ENCODE data around the gene VRK1. TPM values are rescaled to one million over a fixed set of nuclear protein-coding genes. Genes with fewer than 3 reads are reported as not detected.

The VRK1 gene
- polyA plus RNA-seq, 3 donors, result 5.5 to 14.3 (median 13.2) TPM

DNA sequence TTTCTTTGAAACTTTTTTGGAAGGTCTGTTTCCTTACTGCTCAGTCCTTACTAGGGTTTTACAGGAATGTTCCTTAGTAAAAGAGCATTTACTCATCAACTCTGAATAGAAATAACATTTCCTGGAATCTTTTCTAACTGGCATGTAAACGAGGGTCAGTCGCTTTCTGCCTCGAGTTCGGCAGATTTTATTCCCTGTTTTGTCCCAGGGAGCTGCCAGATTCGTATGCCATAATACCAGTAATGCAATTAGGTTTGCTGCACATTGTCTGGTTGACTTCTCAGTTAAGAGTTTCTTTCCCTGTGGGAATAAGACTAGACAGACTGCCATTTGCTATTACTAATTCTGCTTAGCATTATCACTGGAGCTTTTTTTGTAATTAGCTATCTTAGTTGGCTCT is 91.9 kb downstream of the VRK1 start:
- H3K4me3 Mint-ChIP-seq, result no peak overlapping the region
- H3K4me1 Mint-ChIP-seq, result no peaks in the 10 kb centered on the region

DNA sequence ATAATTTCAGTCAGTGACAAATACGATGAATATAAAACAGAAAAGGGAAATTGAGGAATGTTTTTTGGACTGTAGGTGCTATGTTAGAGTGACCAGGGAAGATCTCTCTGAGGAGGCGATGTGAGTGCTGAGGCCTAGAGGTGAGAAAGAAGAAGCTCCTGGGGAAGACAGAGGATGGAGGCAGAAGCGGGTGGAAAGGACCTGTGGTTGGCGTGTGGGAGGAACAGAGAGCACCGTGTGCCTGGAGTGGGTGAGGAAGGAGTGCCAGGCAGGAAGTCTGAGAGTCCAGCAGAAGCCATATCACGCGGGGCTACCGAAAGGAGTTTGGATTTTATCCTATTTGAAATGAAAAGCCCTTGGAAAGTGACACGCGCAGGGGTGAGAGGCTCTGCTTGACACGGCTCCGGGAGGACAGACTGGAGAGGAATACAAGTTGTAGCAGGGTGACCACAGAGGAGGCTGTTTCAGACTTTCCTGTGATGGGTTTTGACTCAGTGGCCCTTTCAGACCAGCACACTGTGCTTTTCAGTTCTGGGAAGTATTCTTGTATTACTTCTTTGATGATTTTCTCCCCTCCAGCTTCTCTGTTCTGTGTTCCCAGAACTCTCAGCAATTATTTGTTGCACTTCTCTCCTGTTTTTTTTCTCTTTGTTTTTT is 96.9 kb downstream of the VRK1 start:
- Histone ChIP-seq H3K9ac (ENCODE audit: insufficient read depth, low read length, poor library complexity, severe bottlenecking) (no peak overlapping the region), H3K36me3 (replicated peaks in 1 of 2; ENCODE audit: control insufficient read depth in 1 of 2, insufficient read depth in 2 of 2, low read length in 2 of 2) (no peaks in the 10 kb centered on the region), H3K27ac (ENCODE audit: low read depth in 1 of 2, low read length in 2 of 2) (no peak overlapping the region), H3K4me1 (ENCODE audit: control insufficient read depth in 1 of 2, insufficient read depth in 2 of 2, low read length in 2 of 2) (no peaks in the 10 kb centered on the region), H2AFZ (ENCODE audit: insufficient read depth, low read depth, low read length, poor library complexity, severe bottlenecking) (no peak overlapping the region), H3K27me3 (ENCODE audit: control insufficient read depth in 2 of 2, insufficient read depth in 2 of 2, low read length in 2 of 2) (no peaks in the 10 kb centered on the region), H3K4me3 (replicated peaks in 1 of 3; ENCODE audit: low read depth in 2 of 3, low read length in 3 of 3) (no peak overlapping the region), H4K20me1 (ENCODE audit: insufficient read depth, low read length) (no peaks in the 10 kb centered on the region), H3K4me2 (replicated peaks; ENCODE audit: extremely low read depth, low read length, poor library complexity, severe bottlenecking) (no peak overlapping the region), H3K79me2 (ENCODE audit: insufficient read depth, low read length) (no peaks in the 10 kb centered on the region), H3K9me3 (replicated peaks in 1 of 2; ENCODE audit: control insufficient read depth in 1 of 2, insufficient read depth in 1 of 2, low read length in 2 of 2) (no peaks in the 10 kb centered on the region)
- WGBS (ENCODE audit: insufficient coverage), result 86% methylated on average over 12 of the region's 12 CpGs
- no peaks in the 10 kb centered on the region for H3K27me3 Mint-ChIP-seq (ENCODE audit: low read depth in 3 of 3)
- no peaks in the 10 kb centered on the region for H3K4me1 Mint-ChIP-seq
- H3K9me3 Mint-ChIP-seq, result peaks cover 0 to 1% (median 0%) of the 10 kb centered on the region in 7 donors
- H3K36me3 Mint-ChIP-seq, result peaks cover 14 to 23% of the 10 kb centered on the region in 2 donors
- no peak overlapping the region for H3K4me3 Mint-ChIP-seq
- intact Hi-C loops (cut with micrococcal nuclease), result no loop called here
- DNase-seq, result no peak
- TF ChIP-seq, protein P1, sequence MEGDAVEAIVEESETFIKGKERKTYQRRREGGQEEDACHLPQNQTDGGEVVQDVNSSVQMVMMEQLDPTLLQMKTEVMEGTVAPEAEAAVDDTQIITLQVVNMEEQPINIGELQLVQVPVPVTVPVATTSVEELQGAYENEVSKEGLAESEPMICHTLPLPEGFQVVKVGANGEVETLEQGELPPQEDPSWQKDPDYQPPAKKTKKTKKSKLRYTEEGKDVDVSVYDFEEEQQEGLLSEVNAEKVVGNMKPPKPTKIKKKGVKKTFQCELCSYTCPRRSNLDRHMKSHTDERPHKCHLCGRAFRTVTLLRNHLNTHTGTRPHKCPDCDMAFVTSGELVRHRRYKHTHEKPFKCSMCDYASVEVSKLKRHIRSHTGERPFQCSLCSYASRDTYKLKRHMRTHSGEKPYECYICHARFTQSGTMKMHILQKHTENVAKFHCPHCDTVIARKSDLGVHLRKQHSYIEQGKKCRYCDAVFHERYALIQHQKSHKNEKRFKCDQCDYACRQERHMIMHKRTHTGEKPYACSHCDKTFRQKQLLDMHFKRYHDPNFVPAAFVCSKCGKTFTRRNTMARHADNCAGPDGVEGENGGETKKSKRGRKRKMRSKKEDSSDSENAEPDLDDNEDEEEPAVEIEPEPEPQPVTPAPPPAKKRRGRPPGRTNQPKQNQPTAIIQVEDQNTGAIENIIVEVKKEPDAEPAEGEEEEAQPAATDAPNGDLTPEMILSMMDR (IDR thresholded peaks at IDR 0.05), result no peak
- peak overlapping the region in 2 of 7 donors; percentile 59 to 64 for H3K27ac Mint-ChIP-seq

More for the DNA sequence above, 91.9 kb downstream of the VRK1 start:
- H3K9ac ChIP-seq (ENCODE audit: insufficient read depth, low read length, poor library complexity, severe bottlenecking), result no peak overlapping the region
- H3K27ac ChIP-seq (ENCODE audit: low read depth in 1 of 2, low read length in 2 of 2), result no peak overlapping the region
- no peak overlapping the region for H3K4me3 ChIP-seq (replicated peaks in 1 of 3; ENCODE audit: low read depth in 2 of 3, low read length in 3 of 3)
- H3K36me3 ChIP-seq (replicated peaks in 1 of 2; ENCODE audit: control insufficient read depth in 1 of 2, insufficient read depth in 2 of 2, low read length in 2 of 2), result no peaks in the 10 kb centered on the region
- H3K27me3 Mint-ChIP-seq (ENCODE audit: low read depth in 3 of 3), result no peaks in the 10 kb centered on the region
- 100% methylated on average over 2 of the region's 5 CpGs for WGBS (ENCODE audit: insufficient coverage)
- DNase-seq, result no peak
- no peak overlapping the region for H3K27ac Mint-ChIP-seq
- H3K27me3 ChIP-seq (ENCODE audit: control insufficient read depth in 2 of 2, insufficient read depth in 2 of 2, low read length in 2 of 2), result no peaks in the 10 kb centered on the region
- no peak overlapping the region for H2AFZ ChIP-seq (ENCODE audit: insufficient read depth, low read depth, low read length, poor library complexity, severe bottlenecking)
- no peaks in the 10 kb centered on the region for H3K4me1 ChIP-seq (ENCODE audit: control insufficient read depth in 1 of 2, insufficient read depth in 2 of 2, low read length in 2 of 2)
- intact Hi-C loops (cut with micrococcal nuclease), result no loop called here
- H3K9me3 Mint-ChIP-seq, result no peaks in the 10 kb centered on the region
- no peak overlapping the region for H3K4me2 ChIP-seq (replicated peaks; ENCODE audit: extremely low read depth, low read length, poor library complexity, severe bottlenecking)
- TF ChIP-seq, protein P1 (IDR thresholded peaks at IDR 0.05), result no peak
- H3K79me2 ChIP-seq (ENCODE audit: insufficient read depth, low read length), result no peaks in the 10 kb centered on the region
- peaks cover 8 to 12% of the 10 kb centered on the region in 2 donors for H3K36me3 Mint-ChIP-seq
- H4K20me1 ChIP-seq (ENCODE audit: insufficient read depth, low read length), result no peaks in the 10 kb centered on the region
- no peaks in the 10 kb centered on the region for H3K9me3 ChIP-seq (replicated peaks in 1 of 2; ENCODE audit: control insufficient read depth in 1 of 2, insufficient read depth in 1 of 2, low read length in 2 of 2)

All from CD14-positive monocyte (primary cell).